Nephron (organoid): Measurements from ENCODE around the gene RAD18.

ENCODE experiments used
- H3K27ac Mint-ChIP-seq, 3 experiments: 2 replicates each; pipeline ENCODE4 v1.8.0; 2020; ENCODE audit warnings: mixed read lengths in 3 of 3, mild to moderate bottlenecking in 2 of 3, moderate library complexity in 1 of 3
- H3K27me3 Mint-ChIP-seq: 2 replicates; pipeline ENCODE4 v1.8.0; 2021; ENCODE audit warnings: low read depth, mild to moderate bottlenecking, moderate library complexity, mixed read lengths
- H3K36me3 Mint-ChIP-seq: 2 replicates; pipeline ENCODE4 v1.8.0; 2020; ENCODE audit warnings: low read depth, mixed read lengths
- H3K4me1 Mint-ChIP-seq: 2 replicates; pipeline ENCODE4 v1.8.0; 2020; ENCODE audit warnings: mixed read lengths
- H3K4me3 Mint-ChIP-seq, 3 experiments: 2 replicates each; pipeline ENCODE4 v1.8.0; 2020; ENCODE audit warnings: mild to moderate bottlenecking in 3 of 3, mixed read lengths in 3 of 3, moderate library complexity in 2 of 3
- H3K9me3 Mint-ChIP-seq: 2 replicates; pipeline ENCODE4 v1.8.0; 2020; ENCODE audit warnings: mixed read lengths
- TF ChIP-seq, protein P1 (sequence below), 3 experiments: fragments of 200-600 bp; sonication (generic); IDR thresholded peaks; one replicate each; pipeline ENCODE4 v1.5.0; 2021; ENCODE audit warnings: antibody characterized with exemption in 3 of 3; ENCODE audit not compliant: unreplicated experiment in 3 of 3

Gene RAD18

GRCh38 chr3:8903191-8903590, 60.1 kb downstream of the RAD18 start:
- Mint-ChIP-seq H3K36me3 (peaks cover 11% of the 10 kb centered on the region), H3K27ac (no peak overlapping the region), H3K27me3 (no peaks in the 10 kb centered on the region), H3K4me1 (peaks cover 4% of the 10 kb centered on the region), H3K9me3 (no peaks in the 10 kb centered on the region), H3K4me3 (no peak overlapping the region)
- TF ChIP-seq, protein P1, sequence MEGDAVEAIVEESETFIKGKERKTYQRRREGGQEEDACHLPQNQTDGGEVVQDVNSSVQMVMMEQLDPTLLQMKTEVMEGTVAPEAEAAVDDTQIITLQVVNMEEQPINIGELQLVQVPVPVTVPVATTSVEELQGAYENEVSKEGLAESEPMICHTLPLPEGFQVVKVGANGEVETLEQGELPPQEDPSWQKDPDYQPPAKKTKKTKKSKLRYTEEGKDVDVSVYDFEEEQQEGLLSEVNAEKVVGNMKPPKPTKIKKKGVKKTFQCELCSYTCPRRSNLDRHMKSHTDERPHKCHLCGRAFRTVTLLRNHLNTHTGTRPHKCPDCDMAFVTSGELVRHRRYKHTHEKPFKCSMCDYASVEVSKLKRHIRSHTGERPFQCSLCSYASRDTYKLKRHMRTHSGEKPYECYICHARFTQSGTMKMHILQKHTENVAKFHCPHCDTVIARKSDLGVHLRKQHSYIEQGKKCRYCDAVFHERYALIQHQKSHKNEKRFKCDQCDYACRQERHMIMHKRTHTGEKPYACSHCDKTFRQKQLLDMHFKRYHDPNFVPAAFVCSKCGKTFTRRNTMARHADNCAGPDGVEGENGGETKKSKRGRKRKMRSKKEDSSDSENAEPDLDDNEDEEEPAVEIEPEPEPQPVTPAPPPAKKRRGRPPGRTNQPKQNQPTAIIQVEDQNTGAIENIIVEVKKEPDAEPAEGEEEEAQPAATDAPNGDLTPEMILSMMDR (IDR thresholded peaks at IDR 0.05; ENCODE audit: unreplicated experiment in 3 of 3), result no peak

GRCh38 chr3:8900869-8901268, 62.4 kb downstream of the RAD18 start:
- peaks cover 14% of the 10 kb centered on the region for H3K36me3 Mint-ChIP-seq
- TF ChIP-seq, protein P1 (IDR thresholded peaks at IDR 0.05; ENCODE audit: unreplicated experiment in 3 of 3), result no peak
- H3K9me3 Mint-ChIP-seq, result no peaks in the 10 kb centered on the region
- H3K4me1 Mint-ChIP-seq, result peaks cover 4% of the 10 kb centered on the region
- no peak overlapping the region for H3K27ac Mint-ChIP-seq
- no peaks in the 10 kb centered on the region for H3K27me3 Mint-ChIP-seq
- no peak overlapping the region for H3K4me3 Mint-ChIP-seq

GRCh38 chr3:8899876-8900460, 63.3 kb downstream of the RAD18 start:
- H3K9me3 Mint-ChIP-seq, result no peaks in the 10 kb centered on the region
- no peaks in the 10 kb centered on the region for H3K27me3 Mint-ChIP-seq
- no peak overlapping the region for H3K4me3 Mint-ChIP-seq
- H3K4me1 Mint-ChIP-seq, result peaks cover 4% of the 10 kb centered on the region
- H3K27ac Mint-ChIP-seq, result no peak overlapping the region
- TF ChIP-seq, protein P1 (IDR thresholded peaks at IDR 0.05; ENCODE audit: unreplicated experiment in 3 of 3), result no peak
- peaks cover 19% of the 10 kb centered on the region for H3K36me3 Mint-ChIP-seq

- H3K27me3 Mint-ChIP-seq, result no peaks in the 10 kb centered on the region
- peaks cover 13% of the 10 kb centered on the region for H3K36me3 Mint-ChIP-seq
- peaks cover 9% of the 10 kb centered on the region for H3K4me1 Mint-ChIP-seq
- TF ChIP-seq, protein P1 (IDR thresholded peaks at IDR 0.05; ENCODE audit: unreplicated experiment in 3 of 3), result no peak
- H3K9me3 Mint-ChIP-seq, result no peaks in the 10 kb centered on the region
- H3K4me3 Mint-ChIP-seq, result no peak overlapping the region
- H3K27ac Mint-ChIP-seq, result no peak overlapping the region
Observed at GRCh38 chr3:8895829-8896228, 67.4 kb downstream of the RAD18 start.

- no peaks in the 10 kb centered on the region for H3K27me3 Mint-ChIP-seq
- peaks cover 11% of the 10 kb centered on the region for H3K36me3 Mint-ChIP-seq
- H3K9me3 Mint-ChIP-seq, result no peaks in the 10 kb centered on the region
- no peak overlapping the region for H3K4me3 Mint-ChIP-seq
- no peak overlapping the region for H3K27ac Mint-ChIP-seq
- H3K4me1 Mint-ChIP-seq, result peaks cover 13% of the 10 kb centered on the region
- TF ChIP-seq, protein P1 (IDR thresholded peaks at IDR 0.05; ENCODE audit: unreplicated experiment in 3 of 3), result no peak
Observed at GRCh38 chr3:8893001-8893400, 70.3 kb downstream of the RAD18 start.

- Mint-ChIP-seq H3K9me3 (no peaks in the 10 kb centered on the region), H3K27ac (no peak overlapping the region), H3K4me1 (peaks cover 24% of the 10 kb centered on the region), H3K36me3 (peaks cover 10% of the 10 kb centered on the region), H3K4me3 (no peak overlapping the region), H3K27me3 (no peaks in the 10 kb centered on the region)
- TF ChIP-seq, protein P1 (IDR thresholded peaks at IDR 0.05; ENCODE audit: unreplicated experiment in 3 of 3), result no peak
Observed at GRCh38 chr3:8891774-8892173, 71.5 kb downstream of the RAD18 start.
